ENCODE measurements around the gene LENG9. TPM values are rescaled to one million over a fixed set of nuclear protein-coding genes. Genes with fewer than 3 reads are reported as not detected.
A peak's percentile ranks its signal among the peaks of the same experiment; 100 is the strongest.

Gene LENG9
- total RNA-seq, 1 donor from 2014 or later, result 1.7 TPM

DNA sequence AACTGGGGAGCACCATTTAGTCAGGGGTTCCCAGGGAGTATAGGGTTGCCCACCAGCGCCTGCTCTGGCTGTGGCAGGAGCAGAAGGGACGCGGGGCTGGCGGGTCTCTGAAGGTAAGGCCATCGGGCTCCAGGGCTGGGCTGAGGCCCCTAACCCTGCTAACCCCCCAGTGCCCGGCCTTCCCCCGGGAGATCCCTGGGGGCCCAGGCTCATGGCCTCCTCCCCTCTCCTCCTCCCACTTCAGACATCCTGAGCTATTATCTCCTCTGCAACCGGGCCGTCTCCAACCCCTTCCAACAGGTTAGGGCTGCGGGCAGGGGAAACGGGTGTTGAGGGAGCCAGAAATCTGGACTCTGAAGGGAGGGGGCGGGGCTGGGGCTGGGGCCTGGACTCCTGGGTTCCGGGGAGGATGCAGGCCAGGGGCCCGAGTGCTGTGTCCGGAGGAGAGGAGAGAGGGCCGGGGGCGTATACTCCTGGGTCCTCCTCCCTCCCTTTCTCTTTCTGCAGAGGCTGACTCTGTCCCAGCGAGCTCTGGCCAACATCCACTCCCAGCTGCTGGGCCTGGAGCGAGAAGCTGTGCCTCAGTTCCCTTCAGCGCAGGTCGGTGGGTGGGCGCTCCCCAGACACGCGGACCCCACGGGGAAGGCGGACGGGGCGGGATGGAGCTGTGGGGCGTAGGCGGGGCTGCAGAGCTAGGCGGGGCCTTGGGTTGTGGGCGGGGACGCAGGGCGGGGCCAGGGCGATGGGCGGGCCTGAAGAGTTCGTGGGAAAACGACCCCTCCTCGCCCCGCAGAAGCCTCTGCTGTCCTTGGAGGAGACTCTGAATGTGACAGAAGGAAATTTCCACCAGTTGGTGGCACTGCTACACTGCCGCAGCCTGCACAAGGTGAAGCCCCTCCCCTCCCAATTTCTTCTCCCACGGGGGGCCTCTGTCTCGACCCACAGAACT, 33.0 kb downstream of the LENG9 start:
- TF ChIP-seq CTCF (IDR thresholded peaks at IDR 0.05; ENCODE audit: borderline replicate concordance), result peak; percentile 49
- H3K9me3 ChIP-seq (replicated peaks), result no peaks in the 10 kb centered on the region
- peak; percentile 47 for DNase-seq
- no peaks in the 10 kb centered on the region for H3K36me3 ChIP-seq
- intact Hi-C loops (cut with micrococcal nuclease), result no loop called here
- peaks cover 77% of the 10 kb centered on the region for H3K27me3 ChIP-seq (ENCODE audit: low read depth)
- peak overlapping the region; percentile 27 for H3K27ac ChIP-seq (replicated peaks)
- H3K4me3 ChIP-seq, result peak overlapping the region; percentile 51
- H3K4me1 ChIP-seq, result peaks cover 38% of the 10 kb centered on the region

DNA sequence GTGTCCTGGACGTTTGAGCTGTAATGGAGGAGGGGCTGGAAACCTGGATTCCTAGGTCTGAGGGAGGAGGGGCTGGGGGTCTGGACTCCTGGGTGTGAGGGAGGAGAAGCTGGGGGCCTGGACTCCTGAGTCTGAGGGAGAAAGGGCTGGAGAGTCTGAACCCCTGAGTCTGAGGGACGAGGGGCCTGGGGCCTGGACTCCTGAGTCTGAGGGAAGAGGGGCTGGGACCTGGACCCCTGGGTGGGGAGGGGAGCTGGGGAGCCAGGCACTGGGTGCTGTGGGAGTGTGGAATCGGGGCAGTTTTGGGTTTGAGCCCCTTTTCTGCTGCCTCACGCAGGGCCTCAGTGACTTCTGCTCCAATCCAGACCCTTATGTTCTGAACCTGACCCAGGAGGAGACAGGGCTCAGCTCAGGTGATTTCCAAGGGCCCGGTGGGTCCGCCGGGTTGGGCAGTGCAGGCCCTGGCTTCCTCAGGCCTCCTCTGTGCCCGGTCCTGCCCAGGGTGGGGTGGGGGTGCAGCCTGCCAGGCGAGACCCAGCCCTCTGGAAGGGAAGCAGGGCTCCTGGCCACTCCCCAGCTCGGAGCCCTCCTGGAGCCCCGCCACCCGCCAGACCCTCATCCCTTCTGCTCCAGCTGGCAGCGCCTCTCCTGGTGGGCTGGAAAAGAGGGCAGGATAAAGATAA, 33.9 kb downstream of the LENG9 start:
- no peak for TF ChIP-seq CTCF (IDR thresholded peaks at IDR 0.05; ENCODE audit: borderline replicate concordance)
- no peak for DNase-seq
- no peaks in the 10 kb centered on the region for H3K9me3 ChIP-seq (replicated peaks)
- H3K4me1 ChIP-seq, result peaks cover 29% of the 10 kb centered on the region
- intact Hi-C loops (cut with micrococcal nuclease), result no loop called here
- H3K4me3 ChIP-seq, result no peak overlapping the region
- H3K27me3 ChIP-seq (ENCODE audit: low read depth), result peaks cover 86% of the 10 kb centered on the region
- no peaks in the 10 kb centered on the region for H3K36me3 ChIP-seq
- H3K27ac ChIP-seq (replicated peaks), result no peak overlapping the region

- no peak overlapping the region for H3K4me3 ChIP-seq
- DNase-seq, result no peak
- no peaks in the 10 kb centered on the region for H3K9me3 ChIP-seq (replicated peaks)
- peaks cover 24% of the 10 kb centered on the region for H3K4me1 ChIP-seq
- no peak overlapping the region for H3K27ac ChIP-seq (replicated peaks)
- TF ChIP-seq CTCF (IDR thresholded peaks at IDR 0.05; ENCODE audit: borderline replicate concordance), result no peak
- intact Hi-C loops (cut with micrococcal nuclease), result no loop called here
- peaks cover 92% of the 10 kb centered on the region for H3K27me3 ChIP-seq (ENCODE audit: low read depth)
- no peaks in the 10 kb centered on the region for H3K36me3 ChIP-seq
These were observed 34.4 kb downstream of the LENG9 start for GRCh38 chr19:54429176-54429495.

DNA sequence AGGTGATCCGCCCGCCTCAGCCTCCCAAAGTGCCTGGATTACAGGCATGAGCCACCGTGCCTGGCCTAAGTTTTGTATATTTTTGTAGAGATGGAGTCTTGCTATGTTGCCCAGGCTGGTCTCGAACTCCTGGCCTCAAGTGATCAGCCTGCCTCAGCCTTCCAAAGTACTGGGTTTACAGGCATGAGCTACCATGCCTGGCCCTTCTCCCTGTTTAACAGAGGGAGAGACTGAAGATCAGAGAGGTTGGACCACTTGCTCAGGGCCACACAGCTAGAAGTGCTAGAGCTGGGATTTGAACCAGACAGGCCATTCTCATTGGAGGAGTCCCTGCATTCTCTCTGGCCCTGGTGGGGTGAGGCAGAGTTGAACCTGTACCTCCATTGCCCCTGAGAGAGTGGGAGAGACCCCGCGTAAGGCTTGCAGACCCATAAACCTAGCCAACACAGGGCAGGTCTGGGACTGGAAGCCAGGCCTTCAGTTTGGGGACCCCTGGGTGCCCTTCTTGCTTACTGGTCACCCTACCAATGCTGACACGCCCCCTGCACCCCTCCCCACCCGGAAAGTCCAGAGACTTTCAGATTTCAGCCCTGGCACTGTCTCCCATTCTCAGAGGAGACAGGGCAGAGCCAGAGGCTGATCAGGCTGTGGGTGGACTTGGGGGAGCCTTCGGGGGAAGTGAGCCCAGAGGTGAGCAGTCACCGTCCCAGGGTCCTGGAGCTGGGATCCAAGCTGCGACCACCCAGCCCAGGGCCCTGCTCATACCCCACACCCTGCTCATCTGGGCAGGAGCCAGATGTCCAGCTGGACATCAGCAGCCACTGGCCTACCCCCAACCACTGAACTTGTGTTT, 35.0 kb downstream of the LENG9 start:
- Histone ChIP-seq H3K4me3 (no peak overlapping the region), H3K27ac (replicated peaks) (no peak overlapping the region), H3K4me1 (peaks cover 23% of the 10 kb centered on the region), H3K36me3 (no peaks in the 10 kb centered on the region), H3K27me3 (ENCODE audit: low read depth) (peaks cover 95% of the 10 kb centered on the region), H3K9me3 (replicated peaks) (no peaks in the 10 kb centered on the region)
- intact Hi-C loops (cut with micrococcal nuclease), result no loop called here
- no peak for TF ChIP-seq CTCF (IDR thresholded peaks at IDR 0.05; ENCODE audit: borderline replicate concordance)
- no peak for DNase-seq

DNA sequence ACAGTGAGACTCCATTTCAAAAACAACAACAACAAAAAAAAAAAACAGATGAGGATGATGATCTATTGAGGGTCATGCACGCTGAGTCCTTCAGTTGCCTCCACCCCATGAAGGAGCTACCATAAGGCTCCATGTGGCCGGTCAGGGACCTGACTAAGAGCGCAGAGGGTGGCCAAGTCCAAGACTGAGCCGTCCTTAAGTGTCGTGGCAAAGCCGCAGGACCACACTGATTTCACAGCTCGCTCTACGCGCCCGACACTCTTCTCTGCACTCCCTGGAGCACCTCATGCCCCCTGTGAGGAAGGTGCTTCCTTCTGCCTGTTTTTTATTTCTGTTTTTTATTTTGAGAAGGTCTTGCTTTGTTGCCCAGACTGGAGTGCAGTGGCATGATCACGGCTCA, 36.0 kb downstream of the LENG9 start:
- H3K9me3 ChIP-seq (replicated peaks), result no peaks in the 10 kb centered on the region

More for the DNA sequence above, 36.0 kb downstream of the LENG9 start:
- Histone ChIP-seq H3K4me1 (peaks cover 23% of the 10 kb centered on the region), H3K27ac (replicated peaks) (no peak overlapping the region), H3K27me3 (ENCODE audit: low read depth) (peaks cover 94% of the 10 kb centered on the region), H3K4me3 (no peak overlapping the region), H3K36me3 (no peaks in the 10 kb centered on the region)
- no peak for TF ChIP-seq CTCF (IDR thresholded peaks at IDR 0.05; ENCODE audit: borderline replicate concordance)
- DNase-seq, result no peak
- intact Hi-C loops (cut with micrococcal nuclease), result no loop called here
